IMR-90 (cell line): ENCODE measurements around the gene HPCAL4. TPM values are rescaled to one million over a fixed set of nuclear protein-coding genes. Genes with fewer than 3 reads are reported as not detected.

Source experiments
- ATAC-seq: fragments of 200-7000 bp; cut with Tn5 transposase; 2 replicates; pipeline ENCODE4 v1.9.1; 2020; ENCODE audit warnings: low read depth, mild to moderate bottlenecking, moderate library complexity
- BruUV-seq: library from RNA; stranded (reverse); fragments of 400-500 nt; replicated peaks from 2 replicates; lab custom pipeline; 2021; lab: Mats Ljungman, UMichigan
- CTCF ChIA-PET: fragments of 300-600 bp; formaldehyde crosslinking; extraction: SDS; loops from one replicate; lab custom pipeline; 2021; ENCODE audit warnings: antibody characterized with exemption; lab: Yijun Ruan, JAX
- POLR2A ChIA-PET: fragments of 300-600 bp; sonication (Branson Sonifier 250); formaldehyde crosslinking; loops from one replicate; lab custom pipeline; 2022; ENCODE audit warnings: antibody characterized with exemption; ENCODE audit not compliant: unreplicated experiment; lab: Charles Lee
- DNase-seq: peaks from one replicate; pipeline ENCODE4 v3.0.0; 2013
- H2AFZ ChIP-seq: replicated peaks from 2 replicates; pipeline ENCODE3; 2013; ENCODE audit warnings: low read length, mild to moderate bottlenecking; ENCODE audit not compliant: poor library complexity
- H2AK5ac ChIP-seq: 2 replicates; pipeline ENCODE4 v1.6.1; 2013; ENCODE audit warnings: low read depth, low read length, inconsistent platforms
- H2AK9ac ChIP-seq: replicated peaks from 2 replicates; pipeline ENCODE3; 2013; ENCODE audit warnings: mild to moderate bottlenecking, low read depth, low read length, moderate library complexity; ENCODE audit not compliant: poor library complexity
- H2BK120ac ChIP-seq: 2 replicates; pipeline ENCODE4 v1.6.1; 2013; ENCODE audit warnings: low read depth, low read length, inconsistent platforms
- H2BK15ac ChIP-seq: 3 replicates; pipeline ENCODE4 v1.6.1; 2013; ENCODE audit warnings: low read depth, low read length, inconsistent platforms
- H2BK20ac ChIP-seq: 2 replicates; pipeline ENCODE4 v1.6.1; 2013; ENCODE audit warnings: low read depth, mild to moderate bottlenecking, inconsistent platforms, low read length, moderate library complexity
- H2BK5ac ChIP-seq: 2 replicates; pipeline ENCODE4 v1.6.1; 2013; ENCODE audit warnings: mild to moderate bottlenecking, low read depth, low read length, inconsistent platforms; ENCODE audit not compliant: poor library complexity, severe bottlenecking
- H3K14ac ChIP-seq: replicated peaks from 2 replicates; pipeline ENCODE4 v1.6.1; 2013; ENCODE audit warnings: low read depth, low read length, inconsistent platforms
- H3K18ac ChIP-seq: 2 replicates; pipeline ENCODE4 v1.6.1; 2013; ENCODE audit warnings: low read depth, low read length, control low read depth
- H3K23ac ChIP-seq: 2 replicates; pipeline ENCODE4 v1.6.1; 2013; ENCODE audit warnings: low read depth, low read length, inconsistent platforms
- H3K27ac ChIP-seq: 2 replicates; pipeline ENCODE4 v1.5.1; 2013; ENCODE audit warnings: mild to moderate bottlenecking, control low read depth, low read length; ENCODE audit not compliant: insufficient read depth
- H3K27me3 ChIP-seq: 2 replicates; pipeline ENCODE4 v1.6.1; 2013; ENCODE audit warnings: low read length; ENCODE audit not compliant: control insufficient read depth, insufficient read depth
- H3K36me3 ChIP-seq: 2 replicates; pipeline ENCODE4 v1.6.1; 2013; ENCODE audit warnings: low read length, mixed read lengths; ENCODE audit not compliant: control insufficient read depth, insufficient read depth
- H3K4ac ChIP-seq: 2 replicates; pipeline ENCODE4 v1.6.1; 2013; ENCODE audit warnings: low read depth, low read length, inconsistent platforms
- H3K4me1 ChIP-seq: 2 replicates; pipeline ENCODE4 v1.6.1; 2013; ENCODE audit warnings: low read length, mixed read lengths; ENCODE audit not compliant: control insufficient read depth, insufficient read depth
- H3K4me2 ChIP-seq: 2 replicates; pipeline ENCODE4 v1.6.1; 2013; ENCODE audit warnings: low read depth, mild to moderate bottlenecking, control low read depth, low read length, moderate library complexity
- H3K4me3 ChIP-seq: 2 replicates; pipeline ENCODE4 v1.5.1; 2013; ENCODE audit warnings: low read depth, mild to moderate bottlenecking, control low read depth, low read length, moderate library complexity; ENCODE audit not compliant: insufficient read depth
- H3K56ac ChIP-seq: 2 replicates; pipeline ENCODE4 v1.6.1; 2013; ENCODE audit warnings: low read length, inconsistent platforms; ENCODE audit not compliant: insufficient read depth; ENCODE audit errors: extremely low read depth
- H3K79me1 ChIP-seq, 2 experiments: 2 replicates each; pipeline ENCODE4 v1.6.1; 2013; ENCODE audit warnings: low read length in 2 of 2, inconsistent platforms in 1 of 2, low read depth in 1 of 2
- H3K9ac ChIP-seq: 2 replicates; pipeline ENCODE4 v1.6.1; 2013; ENCODE audit warnings: low read depth, low read length, control low read depth
- H3K9me1 ChIP-seq: 2 replicates; pipeline ENCODE4 v1.6.1; 2013; ENCODE audit warnings: low read length, inconsistent platforms; ENCODE audit not compliant: insufficient read depth
- H3K9me3 ChIP-seq: 2 replicates; pipeline ENCODE4 v1.6.1; 2013; ENCODE audit warnings: low read length; ENCODE audit not compliant: control insufficient read depth, insufficient read depth
- H4K20me1 ChIP-seq: 2 replicates; pipeline ENCODE4 v1.6.1; 2013; ENCODE audit warnings: low read length, inconsistent platforms; ENCODE audit not compliant: insufficient read depth
- H4K5ac ChIP-seq: 2 replicates; pipeline ENCODE4 v1.6.1; 2013; ENCODE audit warnings: mild to moderate bottlenecking, low read depth, low read length, control low read depth
- H4K8ac ChIP-seq, 2 experiments: 2 replicates each; pipeline ENCODE4 v1.6.1; 2013; ENCODE audit warnings: low read depth in 2 of 2, low read length in 2 of 2, control low read depth in 1 of 2, inconsistent platforms in 1 of 2
- H4K91ac ChIP-seq: 2 replicates; pipeline ENCODE4 v1.6.1; 2013; ENCODE audit warnings: low read depth, low read length, inconsistent platforms; ENCODE audit not compliant: insufficient read depth
- SMC3 ChIP-seq: fragments of 150-350 bp; IDR thresholded peaks from 2 replicates; pipeline ENCODE4 v1.6.1; 2016; ENCODE audit warnings: low read depth, mild to moderate bottlenecking, antibody characterized with exemption, low read length, moderate library complexity
- WGBS, 2 experiments: methylation state at CpG; one replicate each; pipeline versions ENCODE4 v1.1.5 to v1.1.7; 2013; ENCODE audit warnings: missing lambda C conversion rate in 2 of 2; ENCODE audit not compliant: insufficient read length in 1 of 2; ENCODE audit errors: extremely low coverage in 2 of 2; 5-methylcytosine and 5-hydroxymethylcytosine counted together
- dilution Hi-C: fragments of 300-500 bp; cut with HindIII; formaldehyde crosslinking; loops from one replicate; pipeline ENCODE4 v1.14.3; 2018; ENCODE audit warnings: low sequenced_read_pairs; ENCODE audit not compliant: unreplicated experiment
- in situ Hi-C: fragments of 300-500 bp; cut with MboI; formaldehyde crosslinking; loops from 3 replicates; pipeline ENCODE4 v1.14.3; 2019; ENCODE audit warnings: low sequenced_read_pairs, inconsistent platforms, mixed read lengths
- intact Hi-C: fragments of 100-400 bp; cut with micrococcal nuclease; formaldehyde crosslinking; loops from 2 replicates; pipeline ENCODE4 v1.10.0; 2022
- polyA plus RNA-seq, 3 experiments: library from polyadenylated mRNA; depleted of rRNA; stranded (reverse); fragments of >200 nt; gene quantifications; 2 replicates each; pipeline ENCODE4 v1.2.3, GENCODE V29; 2012; ENCODE audit warnings: low replicate concordance in 1 of 3
- total RNA-seq: library from RNA; depleted of rRNA; stranded (reverse); fragments of >200 nt; gene quantifications from 2 replicates; pipeline ENCODE4 v1.2.3, GENCODE V29; 2012
- TF ChIP-seq, protein P1 (sequence below): conservative IDR thresholded peaks from 2 replicates; pipeline ENCODE4 v1.5.1; 2012; ENCODE audit warnings: mild to moderate bottlenecking, low read depth, low read length, improper control_type of control experiment

HPCAL4 gene
- total and polyA plus RNA-seq, 2 of the 4 experiments (the other 2 are of a cell fraction), result 0.02 TPM; not detected in 1

DNA sequence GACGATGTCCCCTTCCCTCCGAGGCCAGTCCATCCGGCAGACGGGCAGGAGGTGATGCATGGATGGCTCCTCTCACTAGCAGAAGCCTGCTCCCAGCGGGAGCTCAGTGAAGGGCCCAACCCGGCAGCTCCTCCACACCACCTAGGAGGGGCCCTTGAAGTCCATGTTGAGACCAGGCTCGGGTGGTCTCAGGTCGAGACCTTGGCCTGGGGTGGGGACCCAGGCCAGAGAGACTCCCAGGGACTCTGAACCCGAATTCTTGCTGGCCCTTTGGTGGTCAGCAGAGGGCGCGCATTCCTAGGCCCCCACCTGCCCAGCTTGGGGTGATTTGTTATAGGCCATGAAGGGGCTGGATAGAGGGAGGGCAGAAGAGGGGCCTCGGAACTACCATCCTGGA is 18.7 kb downstream of the HPCAL4 start:
- no peak overlapping the region for H3K23ac ChIP-seq
- no peak overlapping the region for H2BK120ac ChIP-seq
- no peak overlapping the region for H3K27ac ChIP-seq
- no peak overlapping the region for H3K14ac ChIP-seq
- 20% methylated on average over 1 of the region's 12 CpGs; no CpG with 5 or more reads in 1 of the 2 experiments for WGBS, 2 experiments
- TF ChIP-seq, protein P1, sequence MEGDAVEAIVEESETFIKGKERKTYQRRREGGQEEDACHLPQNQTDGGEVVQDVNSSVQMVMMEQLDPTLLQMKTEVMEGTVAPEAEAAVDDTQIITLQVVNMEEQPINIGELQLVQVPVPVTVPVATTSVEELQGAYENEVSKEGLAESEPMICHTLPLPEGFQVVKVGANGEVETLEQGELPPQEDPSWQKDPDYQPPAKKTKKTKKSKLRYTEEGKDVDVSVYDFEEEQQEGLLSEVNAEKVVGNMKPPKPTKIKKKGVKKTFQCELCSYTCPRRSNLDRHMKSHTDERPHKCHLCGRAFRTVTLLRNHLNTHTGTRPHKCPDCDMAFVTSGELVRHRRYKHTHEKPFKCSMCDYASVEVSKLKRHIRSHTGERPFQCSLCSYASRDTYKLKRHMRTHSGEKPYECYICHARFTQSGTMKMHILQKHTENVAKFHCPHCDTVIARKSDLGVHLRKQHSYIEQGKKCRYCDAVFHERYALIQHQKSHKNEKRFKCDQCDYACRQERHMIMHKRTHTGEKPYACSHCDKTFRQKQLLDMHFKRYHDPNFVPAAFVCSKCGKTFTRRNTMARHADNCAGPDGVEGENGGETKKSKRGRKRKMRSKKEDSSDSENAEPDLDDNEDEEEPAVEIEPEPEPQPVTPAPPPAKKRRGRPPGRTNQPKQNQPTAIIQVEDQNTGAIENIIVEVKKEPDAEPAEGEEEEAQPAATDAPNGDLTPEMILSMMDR, result peak; percentile 38; the same call in 1 of the 2 replicates
- TF ChIP-seq SMC3, result no peak; the same call in 1 of the 2 replicates
- no peaks in the 10 kb centered on the region for H4K20me1 ChIP-seq
- no peak overlapping the region for H2AK5ac ChIP-seq
- ChIA-PET POLR2A (no interaction called here), CTCF (interaction anchor here (0.5 to 1.7 kb wide), 6 partner anchors 13 to 558 kb away, joined by 3 to 6 read pairs (median 4); no protein-coding TSS in a partner anchor)
- H2BK5ac ChIP-seq, result no peak overlapping the region
- H3K36me3 ChIP-seq, result no peaks in the 10 kb centered on the region
- BruUV-seq, result no TSS peak
- dilution Hi-C loops (no loop called here), in situ Hi-C loops (no loop called here), intact Hi-C loops (loop anchor here (5.0 kb wide), 1 partner anchor 40 kb away; no protein-coding TSS in a partner anchor)
- H4K8ac ChIP-seq, result no peak overlapping the region
- H2BK15ac ChIP-seq, result no peak overlapping the region
- no peak overlapping the region for H3K4ac ChIP-seq
- H3K27me3 ChIP-seq, result peaks cover 76% of the 10 kb centered on the region
- H2AK9ac ChIP-seq, result no peak overlapping the region
- DNase-seq (no peak), ATAC-seq (peak; percentile 68)
- no peak overlapping the region for H3K18ac ChIP-seq
- H3K9me3 ChIP-seq, result no peaks in the 10 kb centered on the region; the same call in 1 of the 2 replicates
- no peaks in the 10 kb centered on the region; the same call in 1 of the 2 replicates for H3K4me1 ChIP-seq
- peak overlapping the region; percentile 57 for H3K4me2 ChIP-seq
- no peak overlapping the region for H3K4me3 ChIP-seq
- no peak overlapping the region for H4K5ac ChIP-seq
- no peak overlapping the region for H4K91ac ChIP-seq
- H2BK20ac ChIP-seq, result no peak overlapping the region
- H2AFZ ChIP-seq, result peak overlapping the region; percentile 48
- H3K9me1 ChIP-seq, result peaks cover 4% of the 10 kb centered on the region; the same call in 1 of the 2 replicates
- H3K56ac ChIP-seq, result no peak overlapping the region
- no peak overlapping the region for H3K9ac ChIP-seq
- H3K79me1 ChIP-seq, result no peaks in the 10 kb centered on the region
